Tracheal epithelial cell (primary cell): Measurements from ENCODE around the gene PFKFB3. TPM values are rescaled to one million over a fixed set of nuclear protein-coding genes. Genes with fewer than 3 reads are reported as not detected.

Experiments
- total RNA-seq: library from RNA; depleted of rRNA; stranded (reverse); fragments of >200 nt; gene quantifications from 2 replicates; pipeline ENCODE4 v1.2.1, GENCODE V29; 2014

Gene PFKFB3
- 17.3 and 68.4 TPM in 2 replicates for total RNA-seq

GRCh38 chr10:6202684-6203330, at the start of gene PFKFB3:
Gene PFKFB3 (plus strand): TSS chr10:6202932. CDS start chr10:6203261, 329 bp downstream.

Other genes with a start within 250 kb of the PFKFB3 start
- gene IL15RA, start 225.4 kb upstream of the PFKFB3 start, total RNA-seq: 1.3 and 2.2 TPM in 2 replicates
- gene IL2RA, start 140.6 kb upstream of the PFKFB3 start, total RNA-seq: not detected in 2 replicates
- gene RBM17, start 113.9 kb upstream of the PFKFB3 start, total RNA-seq: 21.5 and 28.7 TPM in 2 replicates